H1 (cell line): ENCODE data around the gene RAD9A. TPM values are rescaled to one million over a fixed set of nuclear protein-coding genes. Genes with fewer than 3 reads are reported as not detected.

Experiments used
- BACH1 ChIP-seq: IDR thresholded peaks from 2 replicates; pipeline ENCODE4 v1.6.1; 2012; ENCODE audit warnings: low read length, improper control_type of control experiment
- CHD2 ChIP-seq: IDR thresholded peaks from 2 replicates; pipeline ENCODE4 v1.6.1; 2012; ENCODE audit warnings: low read length, improper control_type of control experiment
- CHD7 ChIP-seq: fragments of 300-600 bp; sonication (generic); IDR thresholded peaks from 2 replicates; pipeline ENCODE4 v1.7.1; 2012; ENCODE audit warnings: low read length, moderate library complexity, mild to moderate bottlenecking, inconsistent platforms; ENCODE audit not compliant: insufficient replicate concordance
- CREB1 ChIP-seq: IDR thresholded peaks from 2 replicates; pipeline ENCODE4 v1.6.1; 2012; ENCODE audit warnings: inconsistent platforms
- EP300 ChIP-seq, 2 experiments: IDR thresholded peaks; 1 replicate in 1 of 2; 2 replicates in 1 of 2; pipeline ENCODE4 v1.6.1; 2011 to 2012; ENCODE audit warnings: low read depth in 2 of 2, low read length in 2 of 2, mild to moderate bottlenecking in 2 of 2, borderline replicate concordance in 1 of 2, inconsistent platforms in 1 of 2, moderate library complexity in 1 of 2
- KDM5A ChIP-seq: fragments of 200-600 bp; IDR thresholded peaks from 2 replicates; pipeline ENCODE4 v1.7.1; 2012; ENCODE audit warnings: mild to moderate bottlenecking, low read length, inconsistent platforms, mixed read lengths
- POLR2A ChIP-seq, 2 experiments: IDR thresholded peaks; 1 replicate in 1 of 2; 2 replicates in 1 of 2; pipeline ENCODE4 v1.6.1; 2011; ENCODE audit warnings: low read depth in 2 of 2, low read length in 2 of 2, mild to moderate bottlenecking in 2 of 2; ENCODE audit errors: control extremely low read depth in 1 of 2
- POLR2AphosphoS5 ChIP-seq: IDR thresholded peaks from 2 replicates; pipeline ENCODE4 v1.6.1; 2011; ENCODE audit warnings: low read depth, low read length
- SAP30 ChIP-seq: fragments of 300-600 bp; sonication (generic); IDR thresholded peaks from 2 replicates; pipeline ENCODE4 v1.7.1; 2012; ENCODE audit warnings: low read length, moderate library complexity, mild to moderate bottlenecking, inconsistent platforms; ENCODE audit not compliant: insufficient read depth, insufficient replicate concordance
- SIRT6 ChIP-seq: IDR thresholded peaks from one replicate; pipeline ENCODE4 v1.7.1; 2012; ENCODE audit warnings: low read length, inconsistent platforms
- TEAD4 ChIP-seq: IDR thresholded peaks from 2 replicates; pipeline ENCODE4 v1.6.1; 2012; ENCODE audit warnings: low read depth, low read length, inconsistent platforms, mixed read lengths
- polyA plus RNA-seq, 7 experiments: library from polyadenylated mRNA; depleted of rRNA in 3 of 7; stranded (reverse) in 5 of 7; unstranded in 2 of 7; fragments of >200 nt in 5 of 7; fragments of 200-250 nt in 2 of 7; gene quantifications; 1 replicate in 5 of 7; 2 replicates in 1 of 7; 4 replicates in 1 of 7; pipeline versions ENCODE4 v1.2.1 to v1.2.3, GENCODE V29; 2011 to 2013; ENCODE audit warnings: missing spikeins in 2 of 7, mixed read lengths in 2 of 7
- total RNA-seq: library from RNA; stranded (reverse); fragmentation: NEBNext Ultra II Directional; extraction: Animal tissue kit (Norgen Biotek cat#: 25700); gene quantifications from 2 replicates; pipeline ENCODE4 v1.2.1, GENCODE V29; 2021

The RAD9A gene
- total and polyA plus RNA-seq, 2 of the 8 experiments (the other 6 are each of a cell fraction or from before 2014, with no cell fraction given): 22.2 to 25.5 TPM

- TF ChIP-seq CHD7: no peak
- no peak for TF ChIP-seq POLR2A (IDR thresholded peaks at IDR 0.05; ENCODE audit: control extremely low read depth in 1 of 2, low read depth in 2 of 2, low read length in 2 of 2)
- no peak for TF ChIP-seq KDM5A
- no peak for TF ChIP-seq SAP30
- TF ChIP-seq SIRT6: no peak
- no peak for TF ChIP-seq TEAD4
- no peak for TF ChIP-seq EP300 (IDR thresholded peaks at IDR 0.05; ENCODE audit: borderline replicate concordance in 1 of 2, low read depth in 2 of 2, low read length in 2 of 2)
- TF ChIP-seq CHD2: no peak
- TF ChIP-seq BACH1: no peak
- no peak for TF ChIP-seq POLR2AphosphoS5
- TF ChIP-seq CREB1: no peak
Observed at GRCh38 chr11:67405196-67405567, 13.4 kb downstream of the RAD9A start (continued).
